ENCODE results near the gene CYB5RL.

The CYB5RL gene

DNA sequence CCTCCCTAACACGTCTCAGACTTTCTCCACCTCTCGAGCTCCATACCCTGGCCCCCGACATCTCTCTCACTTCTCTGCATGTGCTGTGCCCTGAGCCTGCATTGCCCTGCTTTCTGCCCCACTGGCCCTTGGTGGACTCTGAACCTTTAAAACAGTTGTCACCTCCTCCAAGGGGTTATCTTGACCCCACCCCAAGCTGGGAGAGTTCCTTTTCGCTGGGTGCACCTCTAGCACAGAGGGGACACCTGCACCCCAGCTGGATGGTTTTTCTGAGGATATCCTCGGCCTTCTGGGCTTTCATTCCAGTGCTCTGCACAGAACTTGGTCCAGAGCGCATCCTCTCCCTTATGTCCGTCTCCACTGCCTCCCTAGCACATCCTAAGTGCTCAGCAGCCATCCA, 42.8 kb downstream of the CYB5RL start:
- no peak for DNase-seq

DNA sequence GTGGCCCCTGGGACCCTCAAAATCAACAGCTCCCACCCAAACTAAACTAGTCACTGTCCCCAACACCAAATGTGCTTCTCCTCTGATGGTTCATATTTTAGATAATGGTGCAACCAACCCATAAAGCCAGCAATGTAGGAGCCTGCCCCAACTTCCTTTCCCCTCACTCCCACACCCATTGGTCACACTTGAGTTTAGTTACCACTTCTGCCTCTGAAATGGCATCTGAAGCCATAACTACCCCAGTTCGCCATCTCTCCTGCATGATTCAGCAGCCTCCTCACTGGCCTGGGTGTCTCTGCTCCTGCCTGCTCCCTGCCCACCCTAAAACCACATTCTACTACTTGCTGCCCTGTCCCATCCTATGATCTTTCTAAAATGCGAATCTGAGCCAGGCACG, 43.6 kb downstream of the CYB5RL start:
- DNase-seq = no peak

DNA sequence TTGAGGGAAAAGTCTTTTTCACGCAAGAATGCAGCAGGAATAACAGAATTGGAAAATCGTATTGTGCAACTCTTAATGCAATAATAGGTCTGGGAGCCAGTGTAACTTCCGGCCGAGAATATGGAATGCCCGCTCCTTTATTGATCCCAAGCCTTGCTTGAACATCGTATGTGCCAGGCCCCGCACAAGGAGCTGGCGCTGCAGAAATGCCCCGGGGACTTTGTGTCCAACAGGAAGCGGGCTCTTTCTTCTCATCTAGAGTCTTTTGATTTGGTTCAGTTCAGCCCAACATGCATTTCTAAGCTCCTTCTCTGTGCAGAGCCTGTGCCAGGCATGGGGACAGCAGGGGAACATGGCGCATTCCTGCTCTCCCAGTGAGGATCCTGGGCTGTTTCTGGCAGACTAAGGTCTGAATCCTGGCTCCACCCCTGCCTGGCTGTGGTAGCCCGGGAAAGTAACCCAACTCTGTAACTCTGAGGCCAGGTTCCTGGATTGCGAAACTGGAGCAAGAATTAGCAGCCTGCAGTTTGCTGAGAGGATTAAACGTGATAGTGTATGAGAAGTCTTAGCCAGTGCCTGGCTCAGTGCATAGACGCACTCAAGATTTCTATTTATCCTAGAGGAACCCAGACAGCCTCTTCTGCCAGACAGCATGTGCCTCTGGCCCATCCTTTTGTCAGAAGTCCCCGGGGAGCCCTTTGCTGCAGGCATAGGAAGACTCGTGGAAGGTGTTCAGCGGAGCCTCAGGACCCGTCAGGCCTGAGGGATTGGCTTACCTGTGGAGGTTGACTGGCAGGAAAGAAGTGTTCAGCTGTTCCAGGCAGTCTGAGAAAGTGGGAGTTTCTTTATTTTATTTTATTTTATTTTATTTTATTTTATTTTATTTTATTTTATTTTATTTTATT, 46.0 kb downstream of the CYB5RL start:
- DNase-seq = no peak

DNA sequence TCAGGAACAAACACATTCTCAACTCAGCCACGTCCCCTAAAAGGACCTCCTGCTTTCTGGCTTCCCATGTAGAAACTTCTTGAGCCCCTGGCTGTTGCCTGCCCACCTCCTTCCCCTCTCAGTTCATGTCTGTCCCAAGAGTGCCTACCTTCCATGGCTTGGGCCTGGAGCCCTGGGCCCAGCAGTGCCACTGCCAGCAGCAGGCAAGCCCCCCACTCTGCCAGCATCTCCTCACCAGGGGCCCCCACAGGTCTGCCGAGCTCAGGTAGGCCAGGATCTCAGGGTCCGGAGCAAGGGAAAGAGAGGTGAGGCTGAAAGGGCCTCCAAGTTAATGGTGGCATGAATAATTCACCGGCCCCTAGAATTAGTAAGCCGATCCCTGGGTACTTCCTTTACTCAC, 47.1 kb downstream of the CYB5RL start, which contains the start of gene CDCP2:
CDCP2 (minus strand) TSS at position 305 of the 400 bp plus-strand sequence; CDS start at position 227, 78 bp downstream.
- DNase-seq = no peak

DNA sequence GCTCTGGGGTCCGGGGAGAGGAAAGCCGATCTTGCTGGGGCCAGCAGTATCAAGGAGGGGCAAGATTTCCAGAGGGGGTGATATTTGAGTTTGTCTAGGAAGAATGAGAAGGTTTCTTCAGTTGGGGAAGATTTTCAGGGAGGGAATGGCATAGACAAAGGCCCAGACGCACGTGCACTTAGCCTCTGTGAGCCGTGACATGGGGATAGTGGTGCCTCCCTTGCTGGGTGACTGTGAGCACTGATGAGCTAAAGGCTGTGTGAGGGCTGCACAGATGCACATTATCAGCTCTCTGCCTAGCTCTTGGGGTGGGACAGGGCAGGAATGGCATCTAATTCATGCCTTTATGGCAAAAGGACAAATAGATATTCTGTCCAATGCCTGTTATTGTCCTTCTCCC, 48.8 kb downstream of the CYB5RL start:
- DNase-seq = no peak
